Endometrial microvascular endothelial cells (primary cell): ENCODE data around the gene RYR3. TPM values are rescaled to one million over a fixed set of nuclear protein-coding genes. Genes with fewer than 3 reads are reported as not detected.

Experiments used
- in situ Hi-C: cut with HindIII; loops from 2 replicates; pipeline ENCODE4 v1.10.0; 2017; ENCODE audit warnings: low sequenced_read_pairs, low pct_unique_long_range_greater_than_20kb; ENCODE audit errors: inconsistent ontology term
- total RNA-seq: library from RNA; depleted of rRNA; stranded (reverse); fragments of >200 nt; gene quantifications from one replicate; pipeline ENCODE4 v1.2.3, GENCODE V29; 2015; ENCODE audit errors: inconsistent ontology term

RYR3 gene
- total RNA-seq, 1 donor from 2014 or later: not detected

- in situ Hi-C loops: no loop called here
Measured at GRCh38 chr15:33371159-33371558, 60.4 kb downstream of the RYR3 start.

GRCh38 chr15:33374226-33374914, 63.6 kb downstream of the RYR3 start:
- in situ Hi-C loops: no loop called here

- in situ Hi-C loops: no loop called here
Measured at GRCh38 chr15:33375236-33375635, 64.5 kb downstream of the RYR3 start.

- in situ Hi-C loops: no loop called here
Measured at GRCh38 chr15:33377204-33377603, 66.4 kb downstream of the RYR3 start.

- in situ Hi-C loops: no loop called here
Measured at GRCh38 chr15:33378866-33379480, 68.2 kb downstream of the RYR3 start.

- in situ Hi-C loops: no loop called here
Measured at GRCh38 chr15:33380406-33380805, 69.6 kb downstream of the RYR3 start.

GRCh38 chr15:33382491-33382890, 71.7 kb downstream of the RYR3 start:
- in situ Hi-C loops: no loop called here

- in situ Hi-C loops: no loop called here
Measured at GRCh38 chr15:33384307-33384706, 73.5 kb downstream of the RYR3 start.

GRCh38 chr15:33392453-33392852, 81.7 kb downstream of the RYR3 start:
- in situ Hi-C loops: no loop called here

GRCh38 chr15:33393546-33393945, 82.8 kb downstream of the RYR3 start:
- in situ Hi-C loops: no loop called here

GRCh38 chr15:33395321-33395720, 84.6 kb downstream of the RYR3 start:
- in situ Hi-C loops: no loop called here

GRCh38 chr15:33395846-33396245, 85.1 kb downstream of the RYR3 start:
- in situ Hi-C loops: no loop called here

- in situ Hi-C loops: no loop called here
Measured at GRCh38 chr15:33396475-33396874, 85.7 kb downstream of the RYR3 start.

GRCh38 chr15:33398555-33398954, 87.8 kb downstream of the RYR3 start:
- in situ Hi-C loops: no loop called here

GRCh38 chr15:33400941-33401340, 90.2 kb downstream of the RYR3 start:
- in situ Hi-C loops: no loop called here

- in situ Hi-C loops: no loop called here
Measured at GRCh38 chr15:33402600-33402999, 91.8 kb downstream of the RYR3 start.

GRCh38 chr15:33405096-33405495, 94.3 kb downstream of the RYR3 start:
- in situ Hi-C loops: no loop called here

- in situ Hi-C loops: no loop called here
Measured at GRCh38 chr15:33411596-33412540, 101.1 kb downstream of the RYR3 start.

- in situ Hi-C loops: no loop called here
Measured at GRCh38 chr15:33419701-33420100, 108.9 kb downstream of the RYR3 start.

GRCh38 chr15:33424025-33424424, 113.3 kb downstream of the RYR3 start:
- in situ Hi-C loops: no loop called here
